Breast epithelium (tissue), 3 donors: Measurements from ENCODE around the gene TPSG1.
"Not testable (repeated sequence)": the region's sequence is repeated elsewhere in the genome, so short reads cannot be mapped to it uniquely, and the experiment has no call there.

Source experiments
- POLR2A ChIP-seq: fragments of 450-650 bp; IDR thresholded peaks from one replicate; pipeline ENCODE4 v1.6.1; 2016; ENCODE audit warnings: antibody characterized with exemption, mild to moderate bottlenecking, moderate library complexity
- POLR2AphosphoS5 ChIP-seq, 3 donors: sonication (generic); formaldehyde crosslinking; IDR thresholded peaks; one replicate each; pipeline ENCODE4 v1.6.1; 2017; ENCODE audit warnings: antibody characterized with exemption in 3 of 3
- TF ChIP-seq, protein P1 (sequence below), 3 donors: fragments of 450-650 bp; IDR thresholded peaks; one replicate each; pipeline ENCODE4 v1.5.1; 2016 to 2017; ENCODE audit warnings: antibody characterized with exemption in 3 of 3, mild to moderate bottlenecking in 3 of 3, moderate library complexity in 3 of 3

DNA sequence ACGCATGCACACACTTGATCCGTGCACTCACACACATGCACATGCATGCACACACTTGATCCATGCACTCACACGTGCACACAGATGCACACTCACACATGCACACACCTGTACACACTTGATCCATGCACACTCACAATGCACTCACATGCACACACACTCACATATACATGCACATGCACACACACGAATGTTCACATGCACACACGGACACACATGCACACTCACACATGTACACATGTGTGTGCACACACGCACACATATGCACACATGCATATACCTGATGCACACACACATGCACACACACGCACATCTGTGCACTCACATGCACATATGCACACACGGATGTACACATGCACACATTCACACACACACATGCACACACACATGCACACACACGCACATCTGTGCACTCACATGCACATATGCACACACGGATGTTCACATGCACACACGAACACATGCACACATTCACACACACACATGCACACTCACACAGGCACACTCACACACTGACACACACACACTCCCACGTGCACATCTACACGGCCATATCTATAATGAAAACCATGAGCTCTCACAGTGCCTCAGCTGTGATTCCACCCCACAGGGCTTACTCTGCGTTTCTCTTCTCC is 23.0 kb upstream of the TPSG1 start:
- TF ChIP-seq, protein P1, sequence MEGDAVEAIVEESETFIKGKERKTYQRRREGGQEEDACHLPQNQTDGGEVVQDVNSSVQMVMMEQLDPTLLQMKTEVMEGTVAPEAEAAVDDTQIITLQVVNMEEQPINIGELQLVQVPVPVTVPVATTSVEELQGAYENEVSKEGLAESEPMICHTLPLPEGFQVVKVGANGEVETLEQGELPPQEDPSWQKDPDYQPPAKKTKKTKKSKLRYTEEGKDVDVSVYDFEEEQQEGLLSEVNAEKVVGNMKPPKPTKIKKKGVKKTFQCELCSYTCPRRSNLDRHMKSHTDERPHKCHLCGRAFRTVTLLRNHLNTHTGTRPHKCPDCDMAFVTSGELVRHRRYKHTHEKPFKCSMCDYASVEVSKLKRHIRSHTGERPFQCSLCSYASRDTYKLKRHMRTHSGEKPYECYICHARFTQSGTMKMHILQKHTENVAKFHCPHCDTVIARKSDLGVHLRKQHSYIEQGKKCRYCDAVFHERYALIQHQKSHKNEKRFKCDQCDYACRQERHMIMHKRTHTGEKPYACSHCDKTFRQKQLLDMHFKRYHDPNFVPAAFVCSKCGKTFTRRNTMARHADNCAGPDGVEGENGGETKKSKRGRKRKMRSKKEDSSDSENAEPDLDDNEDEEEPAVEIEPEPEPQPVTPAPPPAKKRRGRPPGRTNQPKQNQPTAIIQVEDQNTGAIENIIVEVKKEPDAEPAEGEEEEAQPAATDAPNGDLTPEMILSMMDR (IDR thresholded peaks at IDR 0.05): not testable (repeated sequence)
- TF ChIP-seq POLR2A; POLR2AphosphoS5 (IDR thresholded peaks at IDR 0.05): not testable (repeated sequence)
